SU-DHL-6 (cell line): ENCODE data around the gene PPFIA2.

Experiments
- CTCF ChIP-seq: fragments of 200-600 bp; sonication (generic); IDR thresholded peaks from one replicate; pipeline ENCODE4 v1.5.1; 2017; ENCODE audit warnings: antibody characterized with exemption, mild to moderate bottlenecking, low read length, moderate library complexity; ENCODE audit not compliant: insufficient read depth, poor library complexity, severe bottlenecking
- EZH2phosphoT487 ChIP-seq: fragments of 200-600 bp; sonication (generic), shearing (Covaris generic); conservative IDR thresholded peaks from 2 replicates; pipeline ENCODE4 v1.6.1; 2018; ENCODE audit warnings: mild to moderate bottlenecking, antibody characterized with exemption, low read length, moderate library complexity, mixed read lengths

DNA sequence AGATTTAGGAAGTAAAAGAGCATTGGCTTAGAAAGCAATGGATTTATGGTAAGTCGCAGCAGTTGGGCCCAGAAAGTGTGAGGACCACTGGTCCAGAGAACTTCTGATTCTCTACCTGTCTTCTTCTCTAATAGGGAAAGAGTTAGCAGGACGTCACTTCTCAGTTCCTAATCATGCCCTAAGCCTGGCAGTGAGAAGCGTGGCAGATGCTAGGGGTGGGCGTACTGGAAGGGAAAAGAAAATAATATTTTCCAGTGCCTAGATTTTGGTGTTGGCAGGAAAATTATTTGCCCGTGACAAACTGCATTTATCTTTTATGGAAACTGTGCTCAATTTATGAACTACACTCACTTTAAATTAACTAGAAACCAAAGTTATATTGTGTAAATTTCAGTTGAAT, 212.3 kb downstream of the PPFIA2 start:
- no peak for TF ChIP-seq CTCF
- TF ChIP-seq EZH2phosphoT487 = no peak
